ENCODE data around the gene AATF. TPM values are rescaled to one million over a fixed set of nuclear protein-coding genes. Genes with fewer than 3 reads are reported as not detected.

AATF gene
- total and polyA plus RNA-seq, 2 experiments from 2014 or later: 31.2 to 35.7 TPM

- WGBS (ENCODE audit: low lambda C conversion rate, missing lambda C conversion rate): 84% methylated on average over 2 of the region's 2 CpGs
- no peak for TF ChIP-seq EZH2phosphoT487 (IDR thresholded peaks at IDR 0.05; ENCODE audit: low read depth, severe bottlenecking, unreplicated experiment)
- no peaks in the 10 kb centered on the region for H4K20me1 ChIP-seq (ENCODE audit: insufficient read depth, poor library complexity, severe bottlenecking)
Measured at GRCh38 chr17:37096071-37096470, 147.3 kb downstream of the AATF start.

GRCh38 chr17:37097154-37097553 is 148.4 kb downstream of the AATF start:
- no peaks in the 10 kb centered on the region for H3K9me3 ChIP-seq (ENCODE audit: low read depth)
- H3K4me1 ChIP-seq (ENCODE audit: insufficient read depth): peaks cover 11% of the 10 kb centered on the region
- H3K79me2 ChIP-seq: no peaks in the 10 kb centered on the region
- no peak overlapping the region for H3K4me2 ChIP-seq
- 73% methylated on average over 2 of the region's 2 CpGs for WGBS (ENCODE audit: low lambda C conversion rate, missing lambda C conversion rate)
- no peaks in the 10 kb centered on the region for H3K27me3 ChIP-seq
- no peaks in the 10 kb centered on the region for H3K9me2 ChIP-seq (replicated peaks; ENCODE audit: insufficient read depth)
- H4K20me1 ChIP-seq (ENCODE audit: insufficient read depth, poor library complexity, severe bottlenecking): no peaks in the 10 kb centered on the region
- H2AFZ ChIP-seq: no peak overlapping the region
- no peak overlapping the region for H3K4me3 ChIP-seq
- H3K36me3 ChIP-seq (replicated peaks; ENCODE audit: insufficient read depth, low read depth): no peaks in the 10 kb centered on the region
- DNase-seq (ENCODE audit: low spot score): no peak
- no peak overlapping the region for H3K27ac ChIP-seq
- TF ChIP-seq EZH2 (IDR thresholded peaks at IDR 0.05; ENCODE audit: borderline replicate concordance): no peak
- no peak for TF ChIP-seq CTCF (IDR thresholded peaks at IDR 0.05; ENCODE audit: poor library complexity)
- TF ChIP-seq EZH2phosphoT487 (IDR thresholded peaks at IDR 0.05; ENCODE audit: low read depth, severe bottlenecking, unreplicated experiment): no peak

More at GRCh38 chr17:37096071-37096470, 147.3 kb downstream of the AATF start:
- no peaks in the 10 kb centered on the region for H3K9me3 ChIP-seq (ENCODE audit: low read depth)
- no peaks in the 10 kb centered on the region for H3K9me2 ChIP-seq (replicated peaks; ENCODE audit: insufficient read depth)
- H3K27me3 ChIP-seq: no peaks in the 10 kb centered on the region
- DNase-seq (ENCODE audit: low spot score): no peak
- peaks cover 20% of the 10 kb centered on the region for H3K4me1 ChIP-seq (ENCODE audit: insufficient read depth)
- no peak overlapping the region for H2AFZ ChIP-seq
- no peak overlapping the region for H3K27ac ChIP-seq
- H3K4me2 ChIP-seq: no peak overlapping the region
- H3K79me2 ChIP-seq: no peaks in the 10 kb centered on the region
- no peaks in the 10 kb centered on the region for H3K36me3 ChIP-seq (replicated peaks; ENCODE audit: insufficient read depth, low read depth)
- H3K4me3 ChIP-seq: no peak overlapping the region

- no peak overlapping the region for H2AFZ ChIP-seq
- H3K9me2 ChIP-seq (replicated peaks; ENCODE audit: insufficient read depth): no peaks in the 10 kb centered on the region
- H3K27me3 ChIP-seq: no peaks in the 10 kb centered on the region
- peak overlapping the region; percentile 36 for H3K27ac ChIP-seq
- H3K36me3 ChIP-seq (replicated peaks; ENCODE audit: insufficient read depth, low read depth): no peaks in the 10 kb centered on the region
- H4K20me1 ChIP-seq (ENCODE audit: insufficient read depth, poor library complexity, severe bottlenecking): no peaks in the 10 kb centered on the region
- no peaks in the 10 kb centered on the region for H3K9me3 ChIP-seq (ENCODE audit: low read depth)
- peaks cover 2% of the 10 kb centered on the region for H3K4me1 ChIP-seq (ENCODE audit: insufficient read depth)
- no peak overlapping the region for H3K4me2 ChIP-seq
- H3K79me2 ChIP-seq: no peaks in the 10 kb centered on the region
- H3K4me3 ChIP-seq: no peak overlapping the region
- TF ChIP-seq EZH2 (IDR thresholded peaks at IDR 0.05; ENCODE audit: borderline replicate concordance) (no peak), EZH2phosphoT487 (IDR thresholded peaks at IDR 0.05; ENCODE audit: low read depth, severe bottlenecking, unreplicated experiment) (no peak)
- DNase-seq (ENCODE audit: low spot score): no peak
- WGBS (ENCODE audit: low lambda C conversion rate, missing lambda C conversion rate): 94% methylated on average over 5 of the region's 5 CpGs
Measured at GRCh38 chr17:37098152-37098551, 149.4 kb downstream of the AATF start.

- Histone ChIP-seq H3K79me2 (no peaks in the 10 kb centered on the region), H3K4me2 (no peak overlapping the region), H2AFZ (no peak overlapping the region), H3K4me1 (ENCODE audit: insufficient read depth) (no peaks in the 10 kb centered on the region), H3K9me3 (ENCODE audit: low read depth) (no peaks in the 10 kb centered on the region), H3K27me3 (no peaks in the 10 kb centered on the region), H3K36me3 (replicated peaks; ENCODE audit: insufficient read depth, low read depth) (no peaks in the 10 kb centered on the region), H3K27ac (peak overlapping the region; percentile 36), H3K4me3 (no peak overlapping the region), H4K20me1 (ENCODE audit: insufficient read depth, poor library complexity, severe bottlenecking) (no peaks in the 10 kb centered on the region), H3K9me2 (replicated peaks; ENCODE audit: insufficient read depth) (no peaks in the 10 kb centered on the region)
- TF ChIP-seq EZH2phosphoT487 (IDR thresholded peaks at IDR 0.05; ENCODE audit: low read depth, severe bottlenecking, unreplicated experiment): no peak
- TF ChIP-seq EZH2 (IDR thresholded peaks at IDR 0.05; ENCODE audit: borderline replicate concordance): no peak
- no peak for TF ChIP-seq CTCF (IDR thresholded peaks at IDR 0.05; ENCODE audit: poor library complexity)
- WGBS (ENCODE audit: low lambda C conversion rate, missing lambda C conversion rate): 88% methylated on average over 7 of the region's 9 CpGs
- peak; percentile 35 for DNase-seq (ENCODE audit: low spot score)
Measured at GRCh38 chr17:37098910-37099664, 150.3 kb downstream of the AATF start.

All from hepatocyte (in vitro differentiated cells).